HCT116 (cell line): ENCODE results near the gene PUSL1. TPM values are rescaled to one million over a fixed set of nuclear protein-coding genes. Genes with fewer than 3 reads are reported as not detected.

Experiments
- ATAC-seq: fragments of 200-7000 bp; cut with Tn5 transposase; 2 replicates; pipeline ENCODE4 v1.9.1; 2020; ENCODE audit warnings: mild to moderate bottlenecking, moderate library complexity
- BruUV-seq: library from RNA; stranded (reverse); fragments of 400-500 nt; replicated peaks from 2 replicates; lab custom pipeline; 2021; lab: Mats Ljungman, UMichigan
- CTCF ChIA-PET: fragments of 300-600 bp; sonication (Branson Sonifier 250); formaldehyde crosslinking; loops from one replicate; lab custom pipeline; 2021; ENCODE audit warnings: antibody characterized with exemption; lab: Charles Lee
- POLR2A ChIA-PET: fragments of 300-600, 350-600 bp; sonication (Branson Sonifier 250); formaldehyde crosslinking; loops from one replicate; lab custom pipeline; 2021; ENCODE audit warnings: antibody characterized with exemption; lab: Charles Lee
- RAD21 ChIA-PET, 2 experiments: fragments of 300-600 bp; sonication (Branson Sonifier 250); formaldehyde crosslinking; loops; one replicate each; lab custom pipeline; 2023; ENCODE audit warnings: low total read pairs in 2 of 2; ENCODE audit not compliant: uncharacterized antibody in 2 of 2, unreplicated experiment in 2 of 2, low non-redundant PET in 1 of 2; lab: Charles Lee
- DNase-seq: peaks from one replicate; pipeline ENCODE4 v3.0.0-alpha.2; 2010; ENCODE audit warnings: low read depth, low spot score
- H2AFZ ChIP-seq: fragments of 200-600 bp; shearing (Covaris generic), sonication (generic); 2 replicates; pipeline ENCODE4 v1.6.1; 2017; ENCODE audit warnings: low read depth, mixed run types, mixed read lengths, antibody characterized with exemption, low read length; ENCODE audit not compliant: poor library complexity, severe bottlenecking
- H3K27ac ChIP-seq: 2 replicates; pipeline ENCODE4 v1.5.1; 2012; ENCODE audit warnings: low read depth, low read length
- H3K27me3 ChIP-seq: fragments of 200-600 bp; sonication (generic); 2 replicates; pipeline ENCODE4 v1.6.1; 2016; ENCODE audit warnings: mixed run types, low read length, mixed read lengths; ENCODE audit not compliant: insufficient read depth
- H3K36me3 ChIP-seq, 2 experiments: fragments of 200-500 bp in 1 of 2; fragments of 200-600 bp in 1 of 2; sonication (Bioruptor generic) in 1 of 2; sonication (generic) in 1 of 2; 2 replicates each; pipeline versions ENCODE4 v1.5.1 to v1.6.1; 2014 to 2016; ENCODE audit warnings: low read length in 2 of 2, inconsistent platforms in 1 of 2, mixed read lengths in 1 of 2, mixed run types in 1 of 2; ENCODE audit not compliant: insufficient read depth in 2 of 2, control insufficient read depth in 1 of 2
- H3K4me1 ChIP-seq, 2 experiments: fragments of 200-600 bp in 1 of 2; sonication (generic) in 1 of 2; 2 replicates each; pipeline versions ENCODE4 v1.5.1 to v1.6.1; 2012 to 2017; ENCODE audit warnings: low read length in 2 of 2, inconsistent platforms in 1 of 2, mild to moderate bottlenecking in 1 of 2, mixed read lengths in 1 of 2, mixed run types in 1 of 2, moderate library complexity in 1 of 2; ENCODE audit not compliant: insufficient read depth in 2 of 2, control insufficient read depth in 1 of 2
- H3K4me2 ChIP-seq: fragments of 200-600 bp; sonication (generic); 2 replicates; pipeline ENCODE4 v1.6.1; 2017; ENCODE audit warnings: mixed run types, low read length, mixed read lengths
- H3K4me3 ChIP-seq, 2 experiments: fragments of 200-600 bp in 1 of 2; sonication (generic) in 1 of 2; replicated peaks in 1 of 2; 2 replicates each; pipeline ENCODE4 v1.5.1; 2011 to 2016; ENCODE audit warnings: low read length in 2 of 2, control low read depth in 1 of 2, low read depth in 1 of 2, mild to moderate bottlenecking in 1 of 2, mixed read lengths in 1 of 2, mixed run types in 1 of 2
- H3K79me2 ChIP-seq: fragments of 200-600 bp; sonication (generic); 2 replicates; pipeline ENCODE4 v1.6.1; 2017; ENCODE audit warnings: mild to moderate bottlenecking, mixed run types, low read length, moderate library complexity, mixed read lengths; ENCODE audit not compliant: insufficient read depth
- H3K9ac ChIP-seq: fragments of 200-600 bp; sonication (generic); 2 replicates; pipeline ENCODE4 v1.6.1; 2016; ENCODE audit warnings: low read length, mixed read lengths
- H3K9me2 ChIP-seq: fragments of 200-600 bp; sonication (generic), shearing (Covaris generic); 2 replicates; pipeline ENCODE4 v1.6.1; 2017; ENCODE audit warnings: mixed run types, mild to moderate bottlenecking, moderate library complexity; ENCODE audit not compliant: insufficient read depth
- H3K9me3 ChIP-seq, 2 experiments: fragments of 200-500 bp in 1 of 2; fragments of 200-600 bp in 1 of 2; sonication (Bioruptor generic) in 1 of 2; sonication (generic) in 1 of 2; 2 replicates each; pipeline ENCODE4 v1.6.1; 2014 to 2017; ENCODE audit warnings: low read length in 2 of 2, mixed read lengths in 2 of 2, inconsistent platforms in 1 of 2, low read depth in 1 of 2, mild to moderate bottlenecking in 1 of 2, mixed run types in 1 of 2, moderate library complexity in 1 of 2; ENCODE audit not compliant: control insufficient read depth in 1 of 2, insufficient read depth in 1 of 2
- H4K20me1 ChIP-seq: fragments of 200-600 bp; sonication (generic), shearing (Covaris generic); 2 replicates; pipeline ENCODE4 v1.6.1; 2017; ENCODE audit warnings: mixed run types, mild to moderate bottlenecking, moderate library complexity; ENCODE audit not compliant: insufficient read depth
- CEBPB ChIP-seq: IDR thresholded peaks from 2 replicates; pipeline ENCODE4 v1.6.1; 2012; ENCODE audit warnings: low read depth
- EGR1 ChIP-seq: IDR thresholded peaks from 2 replicates; pipeline ENCODE4 v1.6.1; 2012; ENCODE audit warnings: low read depth
- ELF1 ChIP-seq: IDR thresholded peaks from 2 replicates; pipeline ENCODE4 v1.6.1; 2012; ENCODE audit warnings: low read depth, borderline replicate concordance
- EZH2 ChIP-seq: fragments of 200-600 bp; sonication (generic); IDR thresholded peaks from 2 replicates; pipeline ENCODE4 v1.6.1; 2017; ENCODE audit warnings: antibody characterized with exemption, mixed run types
- EZH2phosphoT487 ChIP-seq: fragments of 200-600 bp; IDR thresholded peaks from 2 replicates; pipeline ENCODE4 v1.6.1; 2018; ENCODE audit warnings: antibody characterized with exemption, borderline replicate concordance
- MAX ChIP-seq: IDR thresholded peaks from 2 replicates; pipeline ENCODE4 v1.6.1; 2012
- POLR2A ChIP-seq: IDR thresholded peaks from 2 replicates; pipeline ENCODE4 v1.7.0; 2011; ENCODE audit warnings: borderline replicate concordance; ENCODE audit not compliant: insufficient read depth, insufficient read length; ENCODE audit errors: extremely low read depth
- POLR2AphosphoS5 ChIP-seq: IDR thresholded peaks from 2 replicates; pipeline ENCODE4 v1.6.1; 2011; ENCODE audit warnings: mild to moderate bottlenecking, low read depth, low read length, moderate library complexity
- RAD21 ChIP-seq: IDR thresholded peaks from 2 replicates; pipeline ENCODE4 v1.6.1; 2012; ENCODE audit warnings: low read depth, mild to moderate bottlenecking
- SIN3A ChIP-seq: IDR thresholded peaks from 2 replicates; pipeline ENCODE4 v1.6.1; 2012; ENCODE audit warnings: low read depth
- SP1 ChIP-seq: IDR thresholded peaks from 2 replicates; pipeline ENCODE4 v1.6.1; 2012; ENCODE audit warnings: low read depth
- SRF ChIP-seq: IDR thresholded peaks from 2 replicates; pipeline ENCODE4 v1.6.1; 2012; ENCODE audit warnings: low read depth
- ZFX ChIP-seq: fragments of 450-650 bp; IDR thresholded peaks from 2 replicates; pipeline ENCODE4 v1.6.1; 2017
- ZNF274 ChIP-seq: fragments of 200-500 bp; sonication (Bioruptor generic); IDR thresholded peaks from 2 replicates; pipeline ENCODE4 v1.6.1; 2014; ENCODE audit warnings: mild to moderate bottlenecking, low read depth, low read length, inconsistent platforms
- intact Hi-C: fragments of 100-400 bp; cut with micrococcal nuclease; formaldehyde crosslinking; loops from 2 replicates; pipeline ENCODE4 v1.10.0; 2022
- total RNA-seq: library from RNA; stranded (reverse); gene quantifications from one replicate; pipeline ENCODE4 v1.2.1, GENCODE V29; 2021; ENCODE audit not compliant: unreplicated experiment
- TF ChIP-seq, protein P1 (sequence below): IDR thresholded peaks from 2 replicates; pipeline ENCODE4 v1.6.1; 2011; ENCODE audit warnings: mild to moderate bottlenecking, low read length, moderate library complexity; ENCODE audit not compliant: insufficient replicate concordance; ENCODE audit errors: extremely low read depth
- TF ChIP-seq, protein P2 (sequence below): IDR thresholded peaks from 2 replicates; pipeline ENCODE4 v1.6.1; 2012; ENCODE audit warnings: low read depth

PUSL1 gene
- total RNA-seq, 1 experiment from 2014 or later, result 47.2 TPM

- ChIA-PET POLR2A (no interaction called here), RAD21 (no interaction called here), CTCF (no interaction called here)
- Histone ChIP-seq H3K4me1 (peaks cover 15 to 37% of the 10 kb centered on the region in 2 experiments; a peak in 3 of 4 replicates), H2AFZ (no peak overlapping the region), H4K20me1 (no peaks in the 10 kb centered on the region), H3K9me3 (no peaks in the 10 kb centered on the region), H3K27ac (peak overlapping the region; percentile 71; the same call in 1 of the 2 replicates), H3K79me2 (peaks cover 35% of the 10 kb centered on the region), H3K27me3 (no peaks in the 10 kb centered on the region), H3K4me3 (peak overlapping the region; percentile 87 to 95; a peak in 3 of 4 replicates), H3K4me2 (peak overlapping the region; percentile 87), H3K9ac (no peak overlapping the region; the same call in 1 of the 2 replicates), H3K36me3 (peaks cover 0 to 4% of the 10 kb centered on the region in 2 experiments; a peak in 1 of 4 replicates), H3K9me2 (no peaks in the 10 kb centered on the region)
- DNase-seq, result no peak
- TF ChIP-seq ELF1 (no peak), MAX (no peak), EGR1 (no peak), SP1 (no peak), ZNF274 (no peak)
- TF ChIP-seq, protein P1, sequence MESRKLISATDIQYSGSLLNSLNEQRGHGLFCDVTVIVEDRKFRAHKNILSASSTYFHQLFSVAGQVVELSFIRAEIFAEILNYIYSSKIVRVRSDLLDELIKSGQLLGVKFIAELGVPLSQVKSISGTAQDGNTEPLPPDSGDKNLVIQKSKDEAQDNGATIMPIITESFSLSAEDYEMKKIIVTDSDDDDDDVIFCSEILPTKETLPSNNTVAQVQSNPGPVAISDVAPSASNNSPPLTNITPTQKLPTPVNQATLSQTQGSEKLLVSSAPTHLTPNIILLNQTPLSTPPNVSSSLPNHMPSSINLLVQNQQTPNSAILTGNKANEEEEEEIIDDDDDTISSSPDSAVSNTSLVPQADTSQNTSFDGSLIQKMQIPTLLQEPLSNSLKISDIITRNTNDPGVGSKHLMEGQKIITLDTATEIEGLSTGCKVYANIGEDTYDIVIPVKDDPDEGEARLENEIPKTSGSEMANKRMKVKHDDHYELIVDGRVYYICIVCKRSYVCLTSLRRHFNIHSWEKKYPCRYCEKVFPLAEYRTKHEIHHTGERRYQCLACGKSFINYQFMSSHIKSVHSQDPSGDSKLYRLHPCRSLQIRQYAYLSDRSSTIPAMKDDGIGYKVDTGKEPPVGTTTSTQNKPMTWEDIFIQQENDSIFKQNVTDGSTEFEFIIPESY, result no peak
- intact Hi-C loops, result no loop called here
- BruUV-seq, result no TSS peak
- no peak for ATAC-seq
Observed at GRCh38 chr1:1274931-1275431, 33.4 kb upstream of the PUSL1 start.

DNA sequence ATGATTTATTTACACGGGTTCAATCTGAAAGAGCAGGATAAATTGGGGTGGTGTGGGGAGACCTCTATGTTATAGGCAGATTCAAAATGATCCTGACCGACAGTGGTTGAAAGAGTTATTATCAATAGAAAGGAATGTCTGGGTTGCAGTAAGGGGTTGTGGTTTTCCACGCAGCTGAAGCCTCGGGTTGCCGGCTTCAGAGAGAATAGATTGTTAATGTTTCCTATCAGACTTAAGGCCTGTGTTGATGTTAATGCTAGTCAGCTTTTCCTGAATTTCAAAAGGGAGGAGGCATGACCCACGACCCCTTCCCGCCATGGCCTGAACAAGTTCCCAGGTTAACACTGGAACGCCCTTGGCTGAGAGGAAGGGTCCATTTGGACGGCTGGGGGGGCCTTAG lies 32.6 kb upstream of the PUSL1 start:
- H3K27ac ChIP-seq, result no peak overlapping the region
- ChIA-PET CTCF (no interaction called here), POLR2A (no interaction called here), RAD21 (no interaction called here)
- peaks cover 27% of the 10 kb centered on the region for H3K79me2 ChIP-seq
- H3K9me3 ChIP-seq, result no peaks in the 10 kb centered on the region
- no peaks in the 10 kb centered on the region for H3K9me2 ChIP-seq
- ATAC-seq, result no peak
- no peak overlapping the region for H3K9ac ChIP-seq
- no peak overlapping the region for H2AFZ ChIP-seq
- no TSS peak for BruUV-seq
- no peak overlapping the region for H3K4me3 ChIP-seq
- DNase-seq, result no peak
- peaks cover 0 to 4% of the 10 kb centered on the region in 2 experiments; a peak in 1 of 4 replicates for H3K36me3 ChIP-seq
- intact Hi-C loops, result no loop called here
- H3K4me2 ChIP-seq, result no peak overlapping the region
- no peaks in the 10 kb centered on the region for H4K20me1 ChIP-seq
- no peaks in the 10 kb centered on the region for H3K27me3 ChIP-seq
- H3K4me1 ChIP-seq, result peaks cover 15 to 32% of the 10 kb centered on the region in 2 experiments; a peak in 3 of 4 replicates
- TF ChIP-seq POLR2AphosphoS5 (no peak), ZFX (no peak), POLR2A (no peak), CEBPB (no peak), SIN3A (no peak), RAD21 (no peak), EGR1 (no peak), EZH2 (no peak), SRF (no peak), ELF1 (no peak), EZH2phosphoT487 (no peak)
- TF ChIP-seq, protein P2, sequence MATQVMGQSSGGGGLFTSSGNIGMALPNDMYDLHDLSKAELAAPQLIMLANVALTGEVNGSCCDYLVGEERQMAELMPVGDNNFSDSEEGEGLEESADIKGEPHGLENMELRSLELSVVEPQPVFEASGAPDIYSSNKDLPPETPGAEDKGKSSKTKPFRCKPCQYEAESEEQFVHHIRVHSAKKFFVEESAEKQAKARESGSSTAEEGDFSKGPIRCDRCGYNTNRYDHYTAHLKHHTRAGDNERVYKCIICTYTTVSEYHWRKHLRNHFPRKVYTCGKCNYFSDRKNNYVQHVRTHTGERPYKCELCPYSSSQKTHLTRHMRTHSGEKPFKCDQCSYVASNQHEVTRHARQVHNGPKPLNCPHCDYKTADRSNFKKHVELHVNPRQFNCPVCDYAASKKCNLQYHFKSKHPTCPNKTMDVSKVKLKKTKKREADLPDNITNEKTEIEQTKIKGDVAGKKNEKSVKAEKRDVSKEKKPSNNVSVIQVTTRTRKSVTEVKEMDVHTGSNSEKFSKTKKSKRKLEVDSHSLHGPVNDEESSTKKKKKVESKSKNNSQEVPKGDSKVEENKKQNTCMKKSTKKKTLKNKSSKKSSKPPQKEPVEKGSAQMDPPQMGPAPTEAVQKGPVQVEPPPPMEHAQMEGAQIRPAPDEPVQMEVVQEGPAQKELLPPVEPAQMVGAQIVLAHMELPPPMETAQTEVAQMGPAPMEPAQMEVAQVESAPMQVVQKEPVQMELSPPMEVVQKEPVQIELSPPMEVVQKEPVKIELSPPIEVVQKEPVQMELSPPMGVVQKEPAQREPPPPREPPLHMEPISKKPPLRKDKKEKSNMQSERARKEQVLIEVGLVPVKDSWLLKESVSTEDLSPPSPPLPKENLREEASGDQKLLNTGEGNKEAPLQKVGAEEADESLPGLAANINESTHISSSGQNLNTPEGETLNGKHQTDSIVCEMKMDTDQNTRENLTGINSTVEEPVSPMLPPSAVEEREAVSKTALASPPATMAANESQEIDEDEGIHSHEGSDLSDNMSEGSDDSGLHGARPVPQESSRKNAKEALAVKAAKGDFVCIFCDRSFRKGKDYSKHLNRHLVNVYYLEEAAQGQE, result no peak
